SW480 (cell line): ENCODE results near the gene TTLL11.

ENCODE experiments used
- DNase-seq: peaks from one replicate; pipeline ENCODE4 v3.0.0-alpha.2; 2016; ENCODE audit warnings: low spot score

Gene TTLL11

DNA sequence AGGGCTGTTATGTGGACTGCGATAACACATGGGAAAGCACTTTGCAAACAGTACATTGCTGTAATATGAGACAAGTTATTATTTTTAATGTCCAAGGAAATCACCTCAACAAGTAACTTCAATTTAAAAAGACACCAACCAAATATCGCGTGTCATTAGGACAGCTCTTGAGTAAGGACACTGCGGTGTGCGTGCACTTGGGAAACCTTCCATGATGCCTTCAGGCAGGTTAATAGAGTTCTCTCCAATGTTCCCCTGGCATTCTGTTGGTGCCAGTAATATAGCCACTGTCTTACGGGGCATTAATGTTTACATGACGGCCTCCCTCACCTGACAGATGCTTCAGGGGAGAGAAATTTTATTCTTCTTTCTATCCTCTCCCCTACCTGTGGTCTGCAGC, 42.9 kb downstream of the TTLL11 start:
- DNase-seq: no peak

DNA sequence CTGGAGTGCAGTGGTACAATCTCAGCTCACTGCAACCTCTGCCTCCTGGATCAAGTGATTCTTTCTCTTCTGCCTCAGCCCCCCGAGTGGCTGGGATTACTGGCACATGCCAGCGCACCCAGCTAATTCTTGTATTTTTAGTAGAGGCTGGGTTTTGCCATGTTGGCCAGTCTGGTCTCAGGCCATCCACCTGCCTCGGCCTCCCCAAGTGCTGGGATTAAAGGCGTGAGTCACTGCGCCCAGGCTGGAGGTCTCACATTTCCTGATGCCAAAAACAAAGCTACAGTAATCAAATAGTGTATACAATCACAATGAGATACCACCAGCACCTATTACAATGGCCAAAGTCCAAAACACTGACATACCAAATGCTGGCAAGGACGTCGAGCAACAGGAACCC, 51.1 kb downstream of the TTLL11 start:
- peak; percentile 8 for DNase-seq

DNA sequence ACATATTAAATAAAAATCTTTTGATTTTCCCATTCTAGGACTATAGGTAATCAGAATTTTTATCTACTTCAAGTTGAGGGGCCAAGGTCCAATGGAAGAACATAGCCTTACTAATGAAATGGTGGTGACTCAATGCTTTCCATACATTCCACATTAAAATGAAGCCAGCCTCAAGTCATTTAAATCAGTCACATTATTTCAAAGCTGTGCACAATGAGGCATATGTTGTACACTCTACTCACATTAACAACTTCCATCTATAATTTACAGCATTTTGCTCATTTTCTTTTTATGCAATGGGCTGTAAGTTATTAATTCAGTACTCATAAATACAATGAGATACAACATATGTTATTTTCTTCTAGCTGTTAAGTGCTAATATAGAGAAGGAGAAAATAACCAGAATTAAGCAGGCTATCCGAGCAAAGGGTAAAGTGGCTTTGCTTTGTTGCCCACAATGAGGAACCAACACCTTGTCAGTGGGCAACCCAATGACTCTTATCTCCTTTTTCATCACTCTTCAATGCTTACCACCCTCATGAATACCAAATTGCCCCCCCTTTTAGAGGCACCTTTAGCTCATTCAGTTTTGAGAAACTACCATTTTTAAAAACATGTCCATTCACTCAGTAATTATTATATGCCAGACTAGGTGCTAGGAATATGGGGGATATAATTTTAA, 52.4 kb downstream of the TTLL11 start:
- no peak for DNase-seq

DNA sequence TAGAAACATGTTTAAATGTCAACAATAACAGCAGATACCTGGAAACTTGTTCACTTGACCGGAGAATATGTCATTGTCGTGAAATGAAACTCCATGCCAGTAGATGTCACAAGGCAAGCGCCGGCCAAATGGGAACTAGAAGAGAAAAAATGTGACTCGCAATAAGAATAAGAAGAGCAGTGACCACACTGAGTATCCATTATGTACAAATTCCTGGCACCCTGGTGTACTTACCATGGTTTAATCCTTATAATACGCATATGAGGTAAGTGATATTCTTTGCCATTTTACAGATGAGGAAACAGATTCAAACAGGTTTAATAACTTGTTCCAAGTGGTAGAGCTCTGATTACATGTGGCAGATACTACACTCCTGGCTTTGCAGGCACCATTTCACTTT, 53.9 kb downstream of the TTLL11 start:
- no peak for DNase-seq

DNA sequence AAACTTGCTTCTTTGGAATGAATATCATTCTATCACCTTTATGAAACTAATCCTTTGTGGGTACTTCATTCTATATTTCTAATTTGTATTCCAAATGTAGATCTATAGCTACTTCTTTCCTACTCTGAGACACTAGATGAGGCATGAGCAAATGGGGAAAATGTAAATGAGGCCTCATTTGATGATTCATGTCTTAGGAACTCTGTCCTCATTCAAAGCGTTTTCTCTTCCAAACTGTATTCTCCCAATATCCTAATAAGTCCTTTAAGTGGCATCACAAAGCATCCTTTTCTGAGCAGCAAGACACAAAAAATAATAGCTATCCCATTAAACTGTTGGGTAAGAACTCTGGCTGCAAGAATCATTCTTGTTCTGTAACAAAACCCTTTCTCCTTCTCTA, 56.1 kb downstream of the TTLL11 start:
- no peak for DNase-seq

DNA sequence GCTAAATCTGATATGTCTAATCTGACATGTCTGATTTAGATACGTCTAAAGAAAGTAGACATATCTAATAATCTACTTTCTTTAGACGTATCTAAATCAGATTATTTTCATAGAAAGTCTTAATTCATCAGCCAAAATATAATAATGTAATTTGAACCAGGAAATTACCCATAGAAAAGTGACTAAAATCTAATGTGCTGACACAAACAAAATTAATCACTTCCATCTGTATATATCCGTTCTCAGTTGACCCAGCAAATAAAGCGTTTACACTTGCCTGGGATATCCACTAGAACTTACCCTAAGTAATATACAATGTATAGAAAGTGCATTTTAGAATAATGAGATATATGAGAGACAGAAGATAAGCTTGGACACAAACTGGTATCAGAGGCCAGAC, 56.7 kb downstream of the TTLL11 start:
- no peak for DNase-seq

DNA sequence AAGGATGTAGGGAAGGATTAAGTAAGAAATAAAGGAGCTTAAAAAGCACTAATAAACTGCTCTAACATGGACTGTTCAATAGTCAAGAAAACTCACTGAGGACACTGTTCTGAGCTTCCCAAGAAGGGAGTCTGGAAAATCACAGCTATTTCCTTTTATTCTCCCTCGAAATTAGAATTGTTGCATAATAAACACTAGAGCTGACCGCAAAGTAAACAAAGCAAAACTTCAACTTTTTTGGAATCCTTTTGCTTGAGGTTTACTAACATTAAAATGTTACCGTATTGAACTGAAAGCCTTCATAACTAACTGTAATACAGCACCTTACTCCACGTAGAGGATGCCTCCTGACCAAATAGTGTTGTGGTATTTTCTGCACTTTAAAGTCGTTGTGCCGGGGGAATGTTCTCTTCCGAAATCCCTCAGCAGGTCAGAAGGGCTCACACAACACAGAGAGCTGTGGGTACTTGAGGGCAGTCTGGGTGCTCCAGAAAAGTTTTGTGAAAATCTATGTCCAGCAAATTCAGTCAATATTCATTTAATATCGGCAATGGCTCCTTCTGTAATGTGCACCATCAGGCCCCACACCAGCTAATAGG, 59.2 kb downstream of the TTLL11 start:
- no peak for DNase-seq

DNA sequence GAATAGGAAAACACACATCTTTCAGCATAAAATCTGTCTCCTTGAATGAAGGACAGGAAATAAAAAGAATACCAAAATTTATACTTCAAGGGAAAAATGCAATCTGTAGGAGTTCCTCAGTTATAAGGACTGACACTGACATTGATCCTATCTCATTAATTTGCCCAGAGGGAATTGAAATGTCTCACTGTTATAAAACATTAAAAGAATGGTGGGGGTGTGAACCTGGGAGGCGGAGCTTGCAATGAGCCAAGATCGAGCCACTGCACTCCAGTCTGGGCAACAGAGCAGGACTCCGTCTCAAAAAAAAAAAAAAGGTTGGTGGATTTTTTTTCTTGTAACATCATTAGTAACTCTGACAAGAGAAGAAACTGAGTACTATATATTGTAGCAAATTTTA, 60.8 kb downstream of the TTLL11 start:
- DNase-seq: no peak

DNA sequence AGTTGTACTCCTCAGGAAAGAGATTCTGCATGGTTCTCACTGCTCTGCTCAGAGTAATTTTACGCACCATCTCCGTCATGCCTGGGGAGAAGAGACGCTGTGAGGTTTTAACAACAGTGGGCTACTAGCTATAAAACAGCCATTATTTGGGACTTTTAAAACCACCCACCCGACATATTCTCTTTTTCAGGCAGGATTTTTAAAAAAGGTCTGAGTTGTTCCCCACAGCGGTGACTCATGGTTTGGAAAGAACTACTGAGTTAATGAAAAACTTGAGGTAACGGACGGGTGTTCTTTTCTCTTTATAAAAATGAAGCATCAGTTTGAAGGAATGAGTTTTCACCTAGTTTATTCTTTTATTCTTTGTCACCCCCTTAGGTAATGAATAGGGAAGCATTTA, 61.3 kb downstream of the TTLL11 start:
- no peak for DNase-seq

DNA sequence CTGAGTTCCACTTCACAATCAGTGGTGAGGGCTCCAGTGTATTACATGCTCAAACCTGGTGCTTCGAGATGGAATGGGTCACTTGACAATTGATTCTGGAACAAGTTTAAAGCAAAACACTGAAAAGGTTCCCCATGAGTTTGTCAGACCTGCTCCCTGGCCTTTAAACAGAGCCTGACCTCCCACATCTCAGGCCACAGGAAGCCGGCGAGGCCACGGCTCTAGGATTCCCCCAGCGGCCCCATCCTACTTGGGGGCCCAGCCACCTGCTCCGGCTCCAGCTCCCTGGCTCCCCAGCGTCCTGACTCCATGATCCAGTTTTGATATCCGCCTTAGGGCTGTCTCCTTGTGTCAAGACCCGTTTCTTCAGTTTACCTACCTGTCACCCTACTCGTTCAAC, 62.0 kb downstream of the TTLL11 start:
- DNase-seq: no peak

DNA sequence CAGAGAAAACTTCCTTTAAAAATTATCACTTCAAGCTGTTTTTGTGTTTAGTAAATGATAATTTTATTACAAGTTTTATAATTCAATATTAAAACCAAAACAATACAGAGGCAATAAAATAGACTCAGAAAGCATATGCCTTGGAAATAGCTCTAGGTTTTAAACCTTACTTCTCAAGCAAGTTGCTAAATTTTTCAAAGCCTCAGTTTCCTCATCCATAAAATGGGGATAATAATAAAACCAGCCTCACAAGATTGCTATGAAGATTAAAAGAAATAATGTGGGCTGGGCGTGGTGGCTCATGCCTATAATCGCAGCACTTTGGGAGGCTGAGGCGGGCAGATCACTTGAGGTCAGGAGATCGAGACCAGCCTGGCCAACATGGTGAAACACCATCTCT, 62.8 kb downstream of the TTLL11 start:
- DNase-seq: no peak

DNA sequence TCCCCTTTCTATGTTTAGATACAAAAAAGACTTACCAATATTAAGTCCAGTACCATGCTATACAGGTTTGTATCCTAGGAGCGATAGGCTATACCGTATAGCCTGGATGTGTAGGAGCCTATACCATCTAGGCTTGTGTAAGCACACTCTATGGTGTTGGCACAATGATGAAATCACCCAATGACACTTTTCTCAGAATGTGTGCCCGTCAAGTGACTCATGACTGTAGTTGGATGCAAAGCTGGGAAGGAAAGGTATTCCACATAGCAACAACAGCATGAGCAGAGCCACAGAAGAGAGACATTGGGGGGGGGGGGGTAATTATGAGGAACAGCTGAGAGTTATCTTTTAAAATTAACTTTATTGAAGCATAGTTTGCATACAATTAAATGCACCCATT, 63.2 kb downstream of the TTLL11 start:
- DNase-seq: peak; percentile 13

DNA sequence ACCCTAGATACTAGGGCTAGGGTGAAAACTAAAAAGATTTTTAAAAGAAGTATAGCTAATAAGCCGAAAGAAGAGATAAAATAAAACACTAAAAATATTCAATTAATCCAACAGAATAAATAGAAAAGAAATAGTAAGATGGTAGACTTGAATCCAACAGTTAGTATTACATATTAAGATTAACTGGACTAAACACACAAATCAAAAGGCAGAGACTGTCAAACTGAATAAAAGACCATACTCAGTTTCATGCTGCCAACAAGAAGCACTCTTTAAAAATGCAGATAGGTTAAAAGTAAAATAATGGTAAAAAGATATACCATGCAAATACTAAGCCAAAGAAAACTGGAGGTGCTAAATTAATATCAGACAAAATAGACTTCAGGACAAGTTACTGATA, 65.0 kb downstream of the TTLL11 start:
- DNase-seq: no peak

DNA sequence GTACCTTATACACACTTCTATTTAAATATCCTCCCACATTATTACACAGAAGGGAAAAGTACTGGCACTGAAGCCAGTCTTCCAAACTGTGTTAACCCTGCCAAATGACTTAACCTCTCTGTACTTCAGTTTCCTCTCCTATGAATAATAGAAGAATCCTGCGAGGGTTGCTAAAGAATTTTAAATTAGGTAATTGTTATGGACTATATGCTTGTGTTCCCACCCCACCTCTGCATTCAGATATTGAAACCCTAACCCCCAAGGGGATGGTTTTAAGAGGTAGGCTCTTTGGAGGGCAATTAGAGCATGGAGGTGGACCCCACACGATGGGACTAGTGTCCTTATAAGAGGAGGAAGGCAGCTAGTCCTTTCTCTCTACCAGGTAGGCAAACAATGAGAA, 72.7 kb downstream of the TTLL11 start:
- no peak for DNase-seq

DNA sequence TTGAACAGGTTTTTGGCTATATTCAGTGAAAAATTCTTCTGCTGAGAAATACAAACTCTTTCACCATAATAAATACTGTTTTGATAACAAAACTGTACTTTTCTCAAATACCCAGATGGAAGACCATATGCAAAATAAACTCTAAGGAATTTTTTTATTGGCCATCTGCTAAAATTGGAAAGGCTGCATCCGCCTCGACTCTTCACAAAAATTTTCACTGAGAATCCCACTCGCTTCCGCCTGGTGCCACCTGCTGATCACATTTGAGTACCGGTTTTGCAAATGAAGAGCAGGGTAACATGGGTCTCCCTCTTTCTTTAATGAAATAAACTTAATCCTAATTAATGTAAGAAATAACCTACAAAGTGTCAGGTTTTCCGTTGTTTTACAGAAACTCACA, 76.4 kb downstream of the TTLL11 start:
- DNase-seq: no peak

DNA sequence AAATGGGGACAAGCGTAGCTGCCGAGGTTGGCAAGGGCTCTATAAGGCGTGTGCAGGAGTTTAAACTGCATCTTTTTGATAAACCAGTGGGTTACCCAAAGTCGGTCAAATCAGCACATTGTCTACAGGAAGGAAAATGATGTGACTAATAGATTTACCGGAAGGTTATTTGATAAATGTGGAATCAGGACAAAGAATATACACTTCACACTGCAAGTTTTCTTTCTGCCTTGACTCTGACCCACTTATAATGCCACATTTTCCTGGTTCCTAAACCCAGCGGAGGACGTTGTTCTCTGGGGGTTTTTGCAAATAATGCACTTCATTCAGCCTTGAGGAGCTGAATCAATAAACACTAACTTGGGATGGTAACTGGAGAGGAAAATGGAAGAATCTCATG, 76.8 kb downstream of the TTLL11 start:
- no peak for DNase-seq

DNA sequence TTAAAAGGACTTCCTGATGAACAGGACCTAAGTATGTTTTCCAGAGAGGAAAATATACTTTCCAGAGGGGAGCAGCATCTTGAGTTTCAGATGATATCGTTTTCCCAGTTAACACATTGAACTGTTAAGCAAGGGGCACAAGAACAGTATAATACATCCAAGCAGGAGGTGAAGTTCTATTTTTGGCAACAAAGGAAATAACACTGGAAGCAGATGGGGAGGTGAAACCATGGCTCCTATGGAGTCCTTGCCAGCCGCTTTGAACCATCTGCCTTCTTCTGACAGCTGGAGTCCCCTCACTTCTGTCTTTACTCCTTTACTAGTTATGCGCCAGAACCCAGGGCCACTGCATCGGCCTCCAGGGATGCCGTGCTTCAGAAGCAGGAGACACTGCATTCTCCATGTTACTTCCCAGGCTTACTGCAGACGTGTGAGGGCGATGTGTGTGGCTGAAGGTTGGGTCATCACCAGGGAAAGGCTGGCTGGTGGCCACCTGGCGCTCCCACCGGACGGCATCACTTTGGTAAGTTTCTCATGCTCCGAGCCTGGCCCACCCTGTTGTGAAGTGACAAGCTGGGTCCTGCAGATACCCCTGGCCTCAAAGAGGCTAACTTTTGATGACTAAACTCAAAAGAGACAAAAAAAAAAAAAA, 77.8 kb downstream of the TTLL11 start:
- no peak for DNase-seq

DNA sequence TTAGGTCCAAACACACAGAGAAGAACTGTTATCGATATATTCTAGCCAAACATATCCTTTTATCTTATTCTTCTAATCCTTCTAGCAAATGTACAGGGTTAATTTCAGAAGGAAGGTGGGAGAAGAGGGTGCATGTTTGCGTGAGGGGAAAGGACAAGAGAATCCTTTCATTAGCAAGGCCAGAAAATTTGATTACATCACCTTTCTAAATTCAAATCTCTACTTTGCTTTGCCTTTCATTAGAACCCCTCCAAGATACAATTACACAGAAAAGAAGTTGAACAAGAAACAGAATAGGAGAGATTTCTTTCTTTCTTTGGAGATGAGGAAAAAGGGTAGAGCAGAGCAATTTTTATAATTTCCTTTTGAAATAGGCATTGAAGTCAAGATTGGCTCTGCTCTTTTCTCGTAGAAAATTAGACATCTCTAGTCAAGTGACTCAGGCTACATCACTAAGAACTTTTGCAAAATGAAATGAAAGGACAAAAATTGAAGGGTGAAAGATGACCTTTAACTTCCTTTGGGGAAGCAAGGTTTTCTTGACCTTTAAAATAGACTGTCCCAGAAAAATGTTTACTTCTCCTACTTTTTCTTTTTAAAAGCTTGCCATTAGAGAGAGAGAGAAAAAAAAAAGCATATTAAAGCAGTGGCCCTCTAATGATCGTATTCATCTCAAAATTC, 81.2 kb downstream of the TTLL11 start:
- DNase-seq: no peak

DNA sequence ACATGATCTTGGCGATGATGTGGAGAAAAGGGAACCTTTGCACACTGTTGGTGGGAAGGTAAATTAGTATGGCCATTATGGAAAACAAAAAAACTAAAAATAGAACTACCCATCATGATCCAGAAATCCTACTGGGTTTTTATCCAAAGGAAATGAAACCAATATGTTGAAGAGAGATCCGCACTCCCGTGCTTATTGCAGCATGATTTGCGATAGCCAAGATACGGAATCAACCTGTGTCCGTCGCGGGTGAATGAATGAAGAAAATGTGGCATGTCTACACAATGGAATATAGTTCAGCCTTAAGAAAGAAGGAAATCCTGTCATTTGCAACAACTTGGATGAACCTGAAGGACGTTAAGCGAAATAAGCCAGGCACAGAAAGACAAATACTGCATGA, 84.5 kb downstream of the TTLL11 start:
- no peak for DNase-seq

DNA sequence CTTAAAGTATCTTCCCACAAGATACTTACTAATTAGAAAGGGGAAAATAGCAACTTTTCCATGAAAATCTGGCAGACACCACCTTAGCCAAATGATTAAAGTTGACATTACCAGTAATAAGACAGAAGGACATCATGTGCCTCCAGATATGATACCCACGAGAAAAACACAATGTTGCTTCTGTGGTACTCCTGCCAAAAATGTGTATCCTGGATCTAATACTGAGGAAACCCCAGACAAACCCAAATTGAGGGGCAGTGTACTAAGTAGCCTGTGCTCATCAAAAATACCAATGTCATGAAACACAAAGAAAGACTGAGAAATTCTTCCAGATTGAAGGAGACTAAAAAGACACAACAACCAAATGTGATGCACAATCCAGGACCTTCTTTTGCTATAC, 85.3 kb downstream of the TTLL11 start:
- no peak for DNase-seq

DNA sequence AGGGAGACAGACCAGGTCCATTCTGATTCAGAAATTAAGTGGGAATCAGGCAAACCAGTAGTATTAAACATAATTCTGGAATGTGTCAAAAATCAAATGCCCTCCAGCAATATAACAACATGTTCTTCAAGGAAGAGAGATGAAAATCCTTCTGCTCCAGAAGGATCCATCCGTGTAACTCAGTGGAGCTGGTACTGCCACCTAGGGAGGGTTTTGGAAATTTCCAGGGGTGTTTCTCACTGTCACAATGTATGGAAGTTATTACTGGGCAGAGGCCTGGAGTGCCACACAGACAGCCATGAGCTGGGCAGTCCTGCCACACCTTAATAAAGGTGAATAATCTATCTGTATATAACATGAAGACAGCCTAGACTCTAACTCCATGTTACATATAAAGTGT, 87.5 kb downstream of the TTLL11 start:
- peak; percentile 26 for DNase-seq

DNA sequence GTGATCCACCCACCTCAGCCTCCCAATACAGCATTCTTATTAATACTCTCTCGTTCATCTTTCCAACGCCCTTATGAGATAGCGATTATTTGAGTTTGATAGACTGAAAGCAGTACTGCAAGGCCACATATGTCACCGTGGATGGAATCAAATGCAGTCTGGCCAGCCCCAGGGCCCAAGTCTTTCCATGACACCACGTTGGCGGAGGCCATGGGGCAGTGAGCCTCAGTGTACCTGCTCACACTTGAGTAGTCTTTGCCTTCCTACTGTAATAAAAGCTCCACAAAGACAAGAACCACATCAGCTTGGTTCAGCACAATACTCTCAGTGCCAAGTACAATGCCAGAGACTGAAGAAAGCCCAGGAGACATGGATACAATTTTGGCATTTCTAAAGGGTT, 88.5 kb downstream of the TTLL11 start:
- no peak for DNase-seq

DNA sequence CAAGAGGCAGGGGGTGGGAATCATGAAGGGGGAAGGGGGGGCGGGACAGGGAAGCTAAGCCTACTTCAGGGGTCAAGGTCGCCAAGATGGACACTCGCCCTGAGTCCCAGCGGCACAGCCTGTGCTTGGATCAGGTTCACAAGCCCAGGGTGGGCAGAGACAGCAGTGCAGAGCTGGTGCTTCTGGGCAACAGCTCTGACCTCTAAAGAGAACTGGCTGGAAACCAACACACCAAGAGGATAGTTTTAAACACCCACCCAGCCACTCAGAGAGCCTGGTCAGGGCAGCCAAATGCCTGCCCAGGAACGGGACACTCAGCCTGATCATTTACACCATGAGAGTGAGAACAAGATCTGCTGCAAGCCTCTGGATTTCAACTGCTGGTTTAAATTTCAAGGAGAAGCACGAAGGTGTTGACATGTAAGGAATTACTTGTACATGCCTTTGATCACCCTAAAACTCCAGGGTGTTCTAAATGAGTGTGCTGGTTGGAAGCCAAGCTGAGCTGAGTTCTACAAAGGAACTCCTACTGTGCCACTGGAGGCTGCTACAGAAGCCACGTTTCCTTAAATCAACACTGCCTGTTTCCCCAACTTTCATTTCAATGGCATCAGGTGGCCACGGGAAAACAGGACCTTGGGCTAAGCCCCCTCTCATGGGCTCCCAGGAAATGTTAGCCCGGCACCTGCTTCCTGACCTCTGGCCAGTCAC, 91.5 kb downstream of the TTLL11 start:
- no peak for DNase-seq
